Measurements from ENCODE around the gene SEC63. TPM values are rescaled to one million over a fixed set of nuclear protein-coding genes. Genes with fewer than 3 reads are reported as not detected.
"Not testable (repeated sequence)": the region's sequence is repeated elsewhere in the genome, so short reads cannot be mapped to it uniquely, and the experiment has no call there.

SEC63 gene
- total and polyA plus RNA-seq, 4 donors = 20.7 to 69.4 (median 27.4) TPM

DNA sequence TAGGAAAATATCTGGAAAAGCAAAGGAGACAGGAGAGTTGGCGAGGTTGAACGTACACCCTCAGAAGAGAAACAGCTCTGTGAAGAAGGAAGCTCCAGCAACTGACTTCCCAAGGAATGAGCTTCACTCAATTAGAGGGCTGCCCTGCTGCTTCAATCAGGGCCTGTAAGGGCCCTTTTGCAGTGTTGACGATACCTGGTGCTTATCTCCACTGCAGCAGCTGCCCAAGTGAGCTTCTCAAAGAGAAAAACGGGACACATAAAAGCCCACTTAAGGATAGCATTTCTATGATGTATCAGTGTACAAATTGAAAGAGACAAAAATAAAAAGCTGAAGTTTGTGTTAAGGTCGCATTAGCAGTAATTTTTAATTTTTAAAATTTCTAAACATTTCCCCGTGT lies 16.4 kb downstream of the SEC63 start:
- no peak for TF ChIP-seq GABPA (IDR thresholded peaks at IDR 0.05 in 1 of 2, conservative IDR thresholded peaks at IDR 0.05 in 1 of 2)
- TF ChIP-seq RAD21 (IDR thresholded peaks at IDR 0.05) = no peak
- TF ChIP-seq, protein P1, sequence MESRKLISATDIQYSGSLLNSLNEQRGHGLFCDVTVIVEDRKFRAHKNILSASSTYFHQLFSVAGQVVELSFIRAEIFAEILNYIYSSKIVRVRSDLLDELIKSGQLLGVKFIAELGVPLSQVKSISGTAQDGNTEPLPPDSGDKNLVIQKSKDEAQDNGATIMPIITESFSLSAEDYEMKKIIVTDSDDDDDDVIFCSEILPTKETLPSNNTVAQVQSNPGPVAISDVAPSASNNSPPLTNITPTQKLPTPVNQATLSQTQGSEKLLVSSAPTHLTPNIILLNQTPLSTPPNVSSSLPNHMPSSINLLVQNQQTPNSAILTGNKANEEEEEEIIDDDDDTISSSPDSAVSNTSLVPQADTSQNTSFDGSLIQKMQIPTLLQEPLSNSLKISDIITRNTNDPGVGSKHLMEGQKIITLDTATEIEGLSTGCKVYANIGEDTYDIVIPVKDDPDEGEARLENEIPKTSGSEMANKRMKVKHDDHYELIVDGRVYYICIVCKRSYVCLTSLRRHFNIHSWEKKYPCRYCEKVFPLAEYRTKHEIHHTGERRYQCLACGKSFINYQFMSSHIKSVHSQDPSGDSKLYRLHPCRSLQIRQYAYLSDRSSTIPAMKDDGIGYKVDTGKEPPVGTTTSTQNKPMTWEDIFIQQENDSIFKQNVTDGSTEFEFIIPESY (IDR thresholded peaks at IDR 0.05) = no peak
- no peak for TF ChIP-seq NR2F2 (IDR thresholded peaks at IDR 0.05)
- no peak for TF ChIP-seq TAF1 (conservative IDR thresholded peaks at IDR 0.05)
- no peak for TF ChIP-seq SP1 (IDR thresholded peaks at IDR 0.05)
- no peak for TF ChIP-seq YY1 (IDR thresholded peaks at IDR 0.05)
- TF ChIP-seq, protein P2, sequence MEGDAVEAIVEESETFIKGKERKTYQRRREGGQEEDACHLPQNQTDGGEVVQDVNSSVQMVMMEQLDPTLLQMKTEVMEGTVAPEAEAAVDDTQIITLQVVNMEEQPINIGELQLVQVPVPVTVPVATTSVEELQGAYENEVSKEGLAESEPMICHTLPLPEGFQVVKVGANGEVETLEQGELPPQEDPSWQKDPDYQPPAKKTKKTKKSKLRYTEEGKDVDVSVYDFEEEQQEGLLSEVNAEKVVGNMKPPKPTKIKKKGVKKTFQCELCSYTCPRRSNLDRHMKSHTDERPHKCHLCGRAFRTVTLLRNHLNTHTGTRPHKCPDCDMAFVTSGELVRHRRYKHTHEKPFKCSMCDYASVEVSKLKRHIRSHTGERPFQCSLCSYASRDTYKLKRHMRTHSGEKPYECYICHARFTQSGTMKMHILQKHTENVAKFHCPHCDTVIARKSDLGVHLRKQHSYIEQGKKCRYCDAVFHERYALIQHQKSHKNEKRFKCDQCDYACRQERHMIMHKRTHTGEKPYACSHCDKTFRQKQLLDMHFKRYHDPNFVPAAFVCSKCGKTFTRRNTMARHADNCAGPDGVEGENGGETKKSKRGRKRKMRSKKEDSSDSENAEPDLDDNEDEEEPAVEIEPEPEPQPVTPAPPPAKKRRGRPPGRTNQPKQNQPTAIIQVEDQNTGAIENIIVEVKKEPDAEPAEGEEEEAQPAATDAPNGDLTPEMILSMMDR (IDR thresholded peaks at IDR 0.05; ENCODE audit: low read depth, low read length, missing input control) = no peak

DNA sequence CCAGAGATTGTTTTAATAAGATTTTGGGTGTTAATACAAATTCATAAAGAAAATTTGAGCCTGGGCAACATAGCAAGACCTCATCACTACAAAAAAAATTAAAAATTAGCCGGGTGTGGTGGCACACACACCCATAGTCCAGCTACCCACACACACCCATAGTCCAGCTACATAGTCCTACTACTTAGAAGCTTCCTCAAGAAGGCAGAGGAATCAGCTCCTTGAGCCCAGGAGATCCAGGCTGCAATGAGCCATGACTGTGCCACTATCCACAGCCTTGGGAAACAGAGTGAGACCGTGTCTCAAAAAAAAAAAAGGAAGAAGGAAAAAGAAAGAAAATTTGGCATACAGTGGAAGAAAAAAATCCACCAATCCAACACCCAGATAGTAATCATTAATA lies 16.8 kb downstream of the SEC63 start:
- Histone ChIP-seq H3K9me3 (ENCODE audit: control insufficient read depth in 4 of 4, low read length in 3 of 4) (no peaks in the 10 kb centered on the region), H3K36me3 (ENCODE audit: control insufficient read depth in 4 of 4, insufficient read depth in 3 of 4, low read depth in 1 of 4, low read length in 3 of 4) (no peaks in the 10 kb centered on the region), H3K4me3 (ENCODE audit: low read depth in 1 of 3, low read length in 3 of 3) (no peak overlapping the region), H3K9ac (ENCODE audit: low read depth in 1 of 2, low read length in 2 of 2) (no peak overlapping the region), H3K4me1 (ENCODE audit: control insufficient read depth in 4 of 4, insufficient read depth in 4 of 4, low read length in 3 of 4) (peaks cover 2 to 32% (median 8%) of the 10 kb centered on the region in 4 donors), H3K27me3 (ENCODE audit: control insufficient read depth in 4 of 4, insufficient read depth in 4 of 4, low read length in 3 of 4) (no peaks in the 10 kb centered on the region), H3K27ac (ENCODE audit: low read depth in 1 of 2, low read length in 2 of 2) (no peak overlapping the region)
- DNase-seq (ENCODE audit: low spot score) = no peak
- WGBS = 92% methylated on average over 2 of the region's 2 CpGs
- TF ChIP-seq JUND (IDR thresholded peaks at IDR 0.05) = no peak
- no peak for TF ChIP-seq FOXA2 (IDR thresholded peaks at IDR 0.05)
- TF ChIP-seq FOXA1 (IDR thresholded peaks at IDR 0.05) = no peak
- TF ChIP-seq, protein P3, sequence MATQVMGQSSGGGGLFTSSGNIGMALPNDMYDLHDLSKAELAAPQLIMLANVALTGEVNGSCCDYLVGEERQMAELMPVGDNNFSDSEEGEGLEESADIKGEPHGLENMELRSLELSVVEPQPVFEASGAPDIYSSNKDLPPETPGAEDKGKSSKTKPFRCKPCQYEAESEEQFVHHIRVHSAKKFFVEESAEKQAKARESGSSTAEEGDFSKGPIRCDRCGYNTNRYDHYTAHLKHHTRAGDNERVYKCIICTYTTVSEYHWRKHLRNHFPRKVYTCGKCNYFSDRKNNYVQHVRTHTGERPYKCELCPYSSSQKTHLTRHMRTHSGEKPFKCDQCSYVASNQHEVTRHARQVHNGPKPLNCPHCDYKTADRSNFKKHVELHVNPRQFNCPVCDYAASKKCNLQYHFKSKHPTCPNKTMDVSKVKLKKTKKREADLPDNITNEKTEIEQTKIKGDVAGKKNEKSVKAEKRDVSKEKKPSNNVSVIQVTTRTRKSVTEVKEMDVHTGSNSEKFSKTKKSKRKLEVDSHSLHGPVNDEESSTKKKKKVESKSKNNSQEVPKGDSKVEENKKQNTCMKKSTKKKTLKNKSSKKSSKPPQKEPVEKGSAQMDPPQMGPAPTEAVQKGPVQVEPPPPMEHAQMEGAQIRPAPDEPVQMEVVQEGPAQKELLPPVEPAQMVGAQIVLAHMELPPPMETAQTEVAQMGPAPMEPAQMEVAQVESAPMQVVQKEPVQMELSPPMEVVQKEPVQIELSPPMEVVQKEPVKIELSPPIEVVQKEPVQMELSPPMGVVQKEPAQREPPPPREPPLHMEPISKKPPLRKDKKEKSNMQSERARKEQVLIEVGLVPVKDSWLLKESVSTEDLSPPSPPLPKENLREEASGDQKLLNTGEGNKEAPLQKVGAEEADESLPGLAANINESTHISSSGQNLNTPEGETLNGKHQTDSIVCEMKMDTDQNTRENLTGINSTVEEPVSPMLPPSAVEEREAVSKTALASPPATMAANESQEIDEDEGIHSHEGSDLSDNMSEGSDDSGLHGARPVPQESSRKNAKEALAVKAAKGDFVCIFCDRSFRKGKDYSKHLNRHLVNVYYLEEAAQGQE (IDR thresholded peaks at IDR 0.05) = no peak

More for the DNA sequence above, 16.4 kb downstream of the SEC63 start:
- no peak overlapping the region for H3K4me3 ChIP-seq (ENCODE audit: low read depth in 1 of 3, low read length in 3 of 3)
- no peaks in the 10 kb centered on the region for H3K36me3 ChIP-seq (ENCODE audit: control insufficient read depth in 4 of 4, insufficient read depth in 3 of 4, low read depth in 1 of 4, low read length in 3 of 4)
- H3K27me3 ChIP-seq (ENCODE audit: control insufficient read depth in 4 of 4, insufficient read depth in 4 of 4, low read length in 3 of 4) = no peaks in the 10 kb centered on the region
- H3K27ac ChIP-seq (ENCODE audit: low read depth in 1 of 2, low read length in 2 of 2) = no peak overlapping the region
- DNase-seq (ENCODE audit: low spot score) = no peak
- H3K9ac ChIP-seq (ENCODE audit: low read depth in 1 of 2, low read length in 2 of 2) = no peak overlapping the region
- WGBS = 94% methylated on average over 6 of the region's 6 CpGs
- peaks cover 0 to 27% (median 6%) of the 10 kb centered on the region in 4 donors for H3K4me1 ChIP-seq (ENCODE audit: control insufficient read depth in 4 of 4, insufficient read depth in 4 of 4, low read length in 3 of 4)
- H3K9me3 ChIP-seq (ENCODE audit: control insufficient read depth in 4 of 4, low read length in 3 of 4) = no peaks in the 10 kb centered on the region

DNA sequence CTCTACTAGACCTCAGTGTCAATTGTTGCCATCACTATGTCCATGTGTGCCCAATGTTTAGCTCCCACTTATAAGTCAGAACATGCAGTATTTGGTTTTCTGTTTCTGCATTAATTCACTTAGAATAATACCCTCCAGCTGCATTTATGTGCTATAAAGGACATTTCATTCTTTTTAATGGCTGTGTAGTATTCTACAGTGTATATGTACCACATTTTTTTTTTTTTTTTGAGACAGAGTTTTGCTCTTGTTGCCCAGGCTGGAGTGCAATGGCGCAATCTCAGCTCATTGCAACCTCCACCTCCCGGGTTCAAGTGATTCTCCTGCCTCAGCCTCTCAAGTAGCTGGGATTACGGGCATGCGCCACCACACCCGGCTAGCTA lies 21.1 kb downstream of the SEC63 start:
- not testable (repeated sequence) for H3K4me3 ChIP-seq (ENCODE audit: low read depth in 1 of 3, low read length in 3 of 3); DNase-seq (ENCODE audit: low spot score)
- 96% methylated on average over 5 of the region's 5 CpGs for WGBS

More for the DNA sequence above, 21.1 kb downstream of the SEC63 start:
- H3K36me3 ChIP-seq (ENCODE audit: control insufficient read depth in 4 of 4, insufficient read depth in 3 of 4, low read depth in 1 of 4, low read length in 3 of 4); H3K9ac ChIP-seq (ENCODE audit: low read depth in 1 of 2, low read length in 2 of 2); H3K27me3 ChIP-seq (ENCODE audit: control insufficient read depth in 4 of 4, insufficient read depth in 4 of 4, low read length in 3 of 4); H3K9me3 ChIP-seq (ENCODE audit: control insufficient read depth in 4 of 4, low read length in 3 of 4); H3K27ac ChIP-seq (ENCODE audit: low read depth in 1 of 2, low read length in 2 of 2): not testable (repeated sequence)
- H3K4me1 ChIP-seq (ENCODE audit: control insufficient read depth in 4 of 4, insufficient read depth in 4 of 4, low read length in 3 of 4) = peaks cover 3 to 17% (median 10%) of the 10 kb centered on the region in 4 donors

All from liver (tissue), 9 donors.